Neutrophil (primary cell): ENCODE results near the gene ITGB1.

Experiments used
- H3K27ac ChIP-seq: fragments of 200-600 bp; sonication (generic); 2 replicates; pipeline ENCODE4 v1.5.1; 2016; ENCODE audit warnings: mild to moderate bottlenecking, moderate library complexity
- H3K27me3 ChIP-seq: fragments of 200-600 bp; sonication (generic); 2 replicates; pipeline ENCODE4 v1.6.0; 2016; ENCODE audit warnings: mild to moderate bottlenecking
- H3K36me3 ChIP-seq: fragments of 200-600 bp; sonication (generic); 2 replicates; pipeline ENCODE4 v1.5.1; 2017
- H3K4me1 ChIP-seq, 2 experiments: fragments of 200-600 bp in 1 of 2; sonication (generic) in 1 of 2; 1 replicate in 1 of 2; 2 replicates in 1 of 2; pipeline versions ENCODE4 v1.5.1 to v1.6.1; 2013 to 2016; ENCODE audit warnings: low read depth in 1 of 2, low read length in 1 of 2, mild to moderate bottlenecking in 1 of 2, moderate library complexity in 1 of 2; ENCODE audit not compliant: control insufficient read depth in 1 of 2, insufficient read depth in 1 of 2
- H3K4me3 ChIP-seq, 2 experiments: fragments of 200-600 bp in 1 of 2; sonication (generic) in 1 of 2; 1 replicate in 1 of 2; 2 replicates in 1 of 2; pipeline ENCODE4 v1.5.1; 2013 to 2016; ENCODE audit warnings: low read depth in 1 of 2, low read length in 1 of 2, mild to moderate bottlenecking in 1 of 2, moderate library complexity in 1 of 2
- H3K9me3 ChIP-seq: fragments of 200-600 bp; sonication (generic); 2 replicates; pipeline ENCODE4 v1.5.1; 2016
- TF ChIP-seq, protein P1 (sequence below): fragments of 200-600 bp; sonication (generic); IDR thresholded peaks from 2 replicates; pipeline ENCODE4 v1.5.1; 2016; ENCODE audit warnings: antibody characterized with exemption

Gene ITGB1

DNA sequence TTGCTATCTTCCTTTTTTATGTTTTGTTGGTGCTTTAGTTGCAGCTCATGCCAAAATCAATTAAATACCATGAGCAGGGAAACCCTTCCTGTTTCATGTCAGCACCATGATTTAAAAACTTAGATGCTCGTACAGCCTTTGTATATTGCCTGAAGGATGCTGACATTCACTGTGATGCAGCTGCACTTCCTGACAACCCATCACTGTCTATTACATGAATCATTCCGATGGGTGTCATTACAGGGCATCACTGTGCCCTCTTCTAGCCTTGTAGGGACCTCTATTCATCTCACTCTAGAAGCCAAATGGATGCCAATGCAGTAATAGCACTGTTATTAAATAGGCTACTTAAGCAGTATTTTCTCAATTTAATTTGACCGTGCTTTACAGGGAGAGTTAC lies 18.3 kb upstream of the ITGB1 start:
- Histone ChIP-seq H3K4me3 (no peak overlapping the region), H3K9me3 (no peaks in the 10 kb centered on the region), H3K27me3 (peaks cover 7% of the 10 kb centered on the region), H3K36me3 (no peaks in the 10 kb centered on the region), H3K4me1 (peaks cover 10 to 14% of the 10 kb centered on the region in 2 experiments), H3K27ac (no peak overlapping the region)
- TF ChIP-seq, protein P1, sequence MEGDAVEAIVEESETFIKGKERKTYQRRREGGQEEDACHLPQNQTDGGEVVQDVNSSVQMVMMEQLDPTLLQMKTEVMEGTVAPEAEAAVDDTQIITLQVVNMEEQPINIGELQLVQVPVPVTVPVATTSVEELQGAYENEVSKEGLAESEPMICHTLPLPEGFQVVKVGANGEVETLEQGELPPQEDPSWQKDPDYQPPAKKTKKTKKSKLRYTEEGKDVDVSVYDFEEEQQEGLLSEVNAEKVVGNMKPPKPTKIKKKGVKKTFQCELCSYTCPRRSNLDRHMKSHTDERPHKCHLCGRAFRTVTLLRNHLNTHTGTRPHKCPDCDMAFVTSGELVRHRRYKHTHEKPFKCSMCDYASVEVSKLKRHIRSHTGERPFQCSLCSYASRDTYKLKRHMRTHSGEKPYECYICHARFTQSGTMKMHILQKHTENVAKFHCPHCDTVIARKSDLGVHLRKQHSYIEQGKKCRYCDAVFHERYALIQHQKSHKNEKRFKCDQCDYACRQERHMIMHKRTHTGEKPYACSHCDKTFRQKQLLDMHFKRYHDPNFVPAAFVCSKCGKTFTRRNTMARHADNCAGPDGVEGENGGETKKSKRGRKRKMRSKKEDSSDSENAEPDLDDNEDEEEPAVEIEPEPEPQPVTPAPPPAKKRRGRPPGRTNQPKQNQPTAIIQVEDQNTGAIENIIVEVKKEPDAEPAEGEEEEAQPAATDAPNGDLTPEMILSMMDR: no peak

- no peaks in the 10 kb centered on the region for H3K27me3 ChIP-seq
- H3K9me3 ChIP-seq: no peaks in the 10 kb centered on the region
- H3K4me1 ChIP-seq: no peaks in the 10 kb centered on the region
- TF ChIP-seq, protein P1: no peak
- H3K4me3 ChIP-seq: no peak overlapping the region
- no peak overlapping the region for H3K27ac ChIP-seq
- H3K36me3 ChIP-seq: no peaks in the 10 kb centered on the region
These were observed 14.9 kb upstream of the ITGB1 start for GRCh38 chr10:32972929-32973328.

DNA sequence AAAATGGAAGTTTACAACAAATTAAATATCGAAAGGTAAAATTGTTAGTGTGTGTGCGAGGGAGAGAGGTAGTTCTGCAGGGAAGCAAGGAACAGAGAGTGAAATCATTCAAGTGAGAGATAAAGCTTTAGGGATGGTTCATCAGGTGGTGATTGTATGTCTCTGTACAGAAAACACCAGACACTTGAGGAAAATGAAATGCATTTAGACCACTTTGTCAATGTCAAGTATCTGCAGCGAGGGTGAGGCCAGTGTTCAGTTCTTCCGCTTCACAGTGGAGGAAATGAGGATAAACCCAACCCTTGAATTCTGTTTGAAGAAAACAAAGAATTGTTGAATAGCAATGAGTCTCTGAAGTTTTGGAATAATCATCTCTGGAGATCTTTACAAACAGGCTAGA lies 14.4 kb upstream of the ITGB1 start:
- no peak overlapping the region for H3K27ac ChIP-seq

GRCh38 chr10:32971536-32972091 lies 13.6 kb upstream of the ITGB1 start:
- Histone ChIP-seq H3K36me3 (no peaks in the 10 kb centered on the region), H3K27me3 (no peaks in the 10 kb centered on the region), H3K4me1 (no peaks in the 10 kb centered on the region), H3K27ac (no peak overlapping the region), H3K4me3 (no peak overlapping the region), H3K9me3 (no peaks in the 10 kb centered on the region)
- TF ChIP-seq, protein P1: no peak

More for the DNA sequence above, 14.4 kb upstream of the ITGB1 start:
- Histone ChIP-seq H3K27me3 (no peaks in the 10 kb centered on the region), H3K4me3 (no peak overlapping the region), H3K4me1 (no peaks in the 10 kb centered on the region), H3K36me3 (no peaks in the 10 kb centered on the region), H3K9me3 (no peaks in the 10 kb centered on the region)
- TF ChIP-seq, protein P1: no peak

DNA sequence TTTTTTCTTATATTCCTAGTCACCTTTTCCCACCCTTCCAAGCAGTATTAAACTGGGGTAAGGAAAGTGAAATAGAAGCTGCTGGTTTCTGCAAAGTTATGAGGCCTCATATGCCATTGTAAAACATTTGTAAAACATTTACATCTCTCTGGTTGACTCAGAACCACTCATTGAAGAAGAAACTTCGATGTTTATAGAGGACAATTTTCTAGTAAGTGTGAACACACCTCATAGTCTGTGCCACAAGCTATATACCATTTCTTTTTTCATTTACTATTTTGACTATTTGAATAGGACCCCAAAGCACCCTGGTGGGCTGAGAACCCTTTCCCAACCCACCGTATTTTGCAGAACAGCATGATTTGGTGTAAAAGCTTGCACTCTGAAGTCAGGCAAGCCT lies 12.9 kb upstream of the ITGB1 start:
- TF ChIP-seq, protein P1: no peak
- no peak overlapping the region for H3K27ac ChIP-seq

GRCh38 chr10:32964270-32964669 lies 6.2 kb upstream of the ITGB1 start:
- no peak overlapping the region for H3K27ac ChIP-seq
- TF ChIP-seq, protein P1: no peak
- H3K9me3 ChIP-seq: no peaks in the 10 kb centered on the region
- H3K27me3 ChIP-seq: peaks cover 8% of the 10 kb centered on the region
- H3K4me1 ChIP-seq: no peaks in the 10 kb centered on the region
- no peaks in the 10 kb centered on the region for H3K36me3 ChIP-seq
- no peak overlapping the region for H3K4me3 ChIP-seq

More for the DNA sequence above, 12.9 kb upstream of the ITGB1 start:
- Histone ChIP-seq H3K4me3 (no peak overlapping the region), H3K9me3 (no peaks in the 10 kb centered on the region), H3K36me3 (no peaks in the 10 kb centered on the region), H3K4me1 (no peaks in the 10 kb centered on the region), H3K27me3 (no peaks in the 10 kb centered on the region)
